22Rv1 (cell line): ENCODE measurements around the gene SRPX2.
A peak's percentile ranks its signal among the peaks of the same experiment; 100 is the strongest.

Source experiments
- H3K27ac ChIP-seq: fragments of 450-650 bp; 2 replicates; pipeline ENCODE4 v1.5.1; 2017
- ZFX ChIP-seq: fragments of 450-650 bp; IDR thresholded peaks from 2 replicates; pipeline ENCODE4 v1.6.1; 2017; ENCODE audit warnings: antibody characterized with exemption, borderline replicate concordance
- TF ChIP-seq, protein P1 (sequence below): fragments of 450-650 bp; IDR thresholded peaks from 2 replicates; pipeline ENCODE4 v1.5.1; 2017; ENCODE audit warnings: mild to moderate bottlenecking

SRPX2 gene

DNA sequence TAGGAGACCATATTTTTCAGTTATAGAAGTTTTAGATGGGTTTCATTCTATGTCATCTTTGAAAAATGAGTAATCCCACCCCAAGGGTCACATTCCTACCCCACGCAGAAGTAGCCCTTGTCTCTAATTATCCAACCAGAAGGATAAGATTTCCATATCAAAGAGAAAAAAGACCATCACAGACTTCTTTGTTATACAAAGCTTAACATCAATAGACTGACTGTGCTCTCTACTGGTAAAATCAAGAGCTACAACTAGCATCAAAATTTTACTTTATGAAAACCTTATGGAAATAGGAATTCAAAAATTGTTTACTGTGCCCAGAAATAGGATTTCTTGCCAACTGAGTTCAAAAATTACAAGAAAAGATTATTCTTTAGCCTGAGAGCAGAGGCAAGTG is 34.4 kb upstream of the SRPX2 start:
- TF ChIP-seq, protein P1, sequence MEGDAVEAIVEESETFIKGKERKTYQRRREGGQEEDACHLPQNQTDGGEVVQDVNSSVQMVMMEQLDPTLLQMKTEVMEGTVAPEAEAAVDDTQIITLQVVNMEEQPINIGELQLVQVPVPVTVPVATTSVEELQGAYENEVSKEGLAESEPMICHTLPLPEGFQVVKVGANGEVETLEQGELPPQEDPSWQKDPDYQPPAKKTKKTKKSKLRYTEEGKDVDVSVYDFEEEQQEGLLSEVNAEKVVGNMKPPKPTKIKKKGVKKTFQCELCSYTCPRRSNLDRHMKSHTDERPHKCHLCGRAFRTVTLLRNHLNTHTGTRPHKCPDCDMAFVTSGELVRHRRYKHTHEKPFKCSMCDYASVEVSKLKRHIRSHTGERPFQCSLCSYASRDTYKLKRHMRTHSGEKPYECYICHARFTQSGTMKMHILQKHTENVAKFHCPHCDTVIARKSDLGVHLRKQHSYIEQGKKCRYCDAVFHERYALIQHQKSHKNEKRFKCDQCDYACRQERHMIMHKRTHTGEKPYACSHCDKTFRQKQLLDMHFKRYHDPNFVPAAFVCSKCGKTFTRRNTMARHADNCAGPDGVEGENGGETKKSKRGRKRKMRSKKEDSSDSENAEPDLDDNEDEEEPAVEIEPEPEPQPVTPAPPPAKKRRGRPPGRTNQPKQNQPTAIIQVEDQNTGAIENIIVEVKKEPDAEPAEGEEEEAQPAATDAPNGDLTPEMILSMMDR: no peak
- TF ChIP-seq ZFX: no peak
- H3K27ac ChIP-seq: no peak overlapping the region

DNA sequence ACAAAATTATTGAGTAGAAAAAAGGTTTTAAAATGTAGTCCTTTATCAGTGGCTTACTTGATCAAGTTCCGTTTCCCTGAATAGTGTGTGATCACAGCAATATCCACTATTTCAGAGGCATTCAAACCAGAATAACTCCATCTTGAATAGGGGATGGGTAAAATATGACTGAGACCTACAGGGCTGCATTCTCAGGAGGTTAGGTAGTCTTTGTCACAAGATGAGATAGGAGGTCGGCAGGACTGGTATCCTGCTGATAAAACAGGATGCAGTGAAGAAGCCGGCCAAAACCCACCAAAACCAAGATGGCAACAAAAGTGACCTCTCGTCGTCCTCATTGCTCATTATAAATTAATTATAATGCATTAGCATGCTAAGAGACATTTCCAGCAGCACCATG is 32.0 kb upstream of the SRPX2 start:
- TF ChIP-seq, protein P1: no peak
- no peak for TF ChIP-seq ZFX
- H3K27ac ChIP-seq: no peak overlapping the region

DNA sequence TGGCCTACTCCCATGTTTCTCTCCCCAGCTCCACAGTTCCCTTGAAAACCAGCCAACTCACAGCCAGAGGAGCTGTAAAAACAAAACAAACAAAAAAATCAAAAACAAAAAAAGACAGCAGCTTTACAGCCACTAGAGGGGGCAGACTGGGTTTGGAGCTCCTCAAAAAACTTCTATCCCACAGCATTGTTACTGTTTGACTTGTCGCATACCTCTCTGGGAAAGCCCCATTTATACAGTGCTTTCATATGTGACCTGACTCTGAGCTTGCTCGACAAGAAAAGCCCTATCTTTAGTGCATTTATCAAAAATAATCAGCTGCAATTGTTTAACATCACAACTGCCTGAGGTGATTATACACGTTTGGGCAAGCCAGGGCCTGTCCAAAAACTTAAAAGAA is 29.0 kb upstream of the SRPX2 start:
- TF ChIP-seq, protein P1: peak; percentile 48
- no peak for TF ChIP-seq ZFX
- H3K27ac ChIP-seq: no peak overlapping the region

DNA sequence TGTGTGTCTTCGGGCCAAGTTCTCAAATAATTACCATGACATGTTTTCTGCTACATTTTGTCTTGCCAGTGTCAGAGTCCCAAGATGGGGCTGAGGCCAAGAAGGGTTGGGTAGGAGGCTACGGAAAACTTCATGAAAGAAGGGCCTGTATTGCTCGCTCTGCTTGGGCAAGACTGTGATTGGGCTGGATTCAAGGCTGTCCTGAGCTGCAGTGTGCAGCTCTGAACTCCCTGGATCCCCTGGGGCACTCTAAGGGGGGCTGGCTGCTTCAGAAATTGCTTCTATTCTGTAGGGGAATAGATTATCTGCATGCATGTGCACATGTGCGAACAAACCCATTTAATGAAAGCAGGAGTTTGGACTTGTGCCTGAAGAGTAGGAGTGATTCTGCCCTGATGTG is 21.0 kb upstream of the SRPX2 start:
- no peak overlapping the region for H3K27ac ChIP-seq
- TF ChIP-seq, protein P1: no peak
- no peak for TF ChIP-seq ZFX

DNA sequence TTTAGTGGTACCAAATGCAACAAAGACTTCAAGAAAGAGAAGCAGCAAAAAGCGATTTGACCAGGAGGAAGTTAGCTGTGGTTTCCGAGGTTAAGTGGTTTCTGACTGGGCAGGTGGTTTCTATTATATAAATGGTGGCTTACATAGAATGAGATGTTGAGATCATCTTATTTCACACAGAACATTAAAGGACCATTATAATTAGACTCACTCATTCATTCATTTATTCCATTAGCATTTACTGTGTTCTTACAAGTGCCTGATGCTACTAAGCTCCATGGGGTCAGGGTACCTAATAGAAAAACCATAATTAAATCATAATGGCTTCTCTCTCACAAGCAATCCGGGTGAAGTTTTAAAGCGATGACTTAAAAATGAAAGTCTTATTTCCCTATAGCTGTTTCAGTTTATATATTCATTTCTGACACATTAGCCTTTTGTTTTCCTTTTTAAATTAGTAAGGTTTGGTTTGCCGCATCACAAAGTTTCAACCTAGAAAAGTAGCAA is 18.0 kb upstream of the SRPX2 start:
- no peak overlapping the region for H3K27ac ChIP-seq
- TF ChIP-seq, protein P1: no peak
- TF ChIP-seq ZFX: no peak

DNA sequence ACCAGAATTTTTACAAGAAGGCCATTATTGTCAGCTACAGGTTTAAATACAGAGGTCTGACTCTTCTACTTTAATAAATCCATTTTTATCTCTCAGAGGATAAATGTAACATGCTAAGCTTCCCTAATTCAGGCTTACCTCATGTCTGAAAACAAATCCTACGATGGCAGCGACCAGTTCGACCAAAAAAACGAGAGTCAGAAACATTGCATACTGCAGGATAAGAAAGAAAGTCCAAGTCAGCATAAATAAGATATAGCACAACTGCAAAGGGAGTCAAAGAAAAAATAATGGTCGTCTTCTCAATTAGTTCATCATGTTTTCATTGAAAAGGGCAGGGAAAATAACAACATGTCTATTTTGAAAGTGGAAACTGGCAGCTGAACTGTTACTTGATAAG is 9.0 kb upstream of the SRPX2 start:
- TF ChIP-seq, protein P1: no peak
- TF ChIP-seq ZFX: no peak

DNA sequence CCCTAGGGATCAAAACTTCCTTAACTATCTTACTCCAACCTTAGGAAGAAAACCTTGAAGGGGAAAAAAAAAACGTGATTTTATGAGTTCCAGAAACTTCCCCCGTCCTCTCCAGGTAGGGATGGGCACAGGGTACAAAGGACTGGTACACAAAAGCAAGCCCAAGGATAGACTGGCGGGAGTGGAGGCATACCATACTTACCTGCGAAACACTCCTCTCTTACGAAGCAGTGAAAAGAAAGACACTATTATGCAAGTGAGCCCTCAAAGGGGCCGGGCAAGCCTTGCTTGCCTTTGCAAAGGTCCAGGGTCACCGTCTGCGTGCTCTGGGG is 8.0 kb upstream of the SRPX2 start:
- TF ChIP-seq, protein P1: no peak
- no peak for TF ChIP-seq ZFX
- no peak overlapping the region for H3K27ac ChIP-seq

More for the DNA sequence above, 9.0 kb upstream of the SRPX2 start:
- no peak overlapping the region for H3K27ac ChIP-seq
